Stimulated activated CD8-positive, alpha-beta memory T cell treated with anti-CD3 and anti-CD28 coated beads, Interleukin-12 subunit alpha, Interleukin-12 subunit beta, amount 100 ng/mL, for 1 hour (primary cell): ENCODE measurements around the gene ACSBG1.

Experiments
- DNase-seq: peaks from one replicate; pipeline ENCODE4 v3.0.0-alpha.2; 2020; ENCODE audit warnings: low read depth

The ACSBG1 gene, protein sequence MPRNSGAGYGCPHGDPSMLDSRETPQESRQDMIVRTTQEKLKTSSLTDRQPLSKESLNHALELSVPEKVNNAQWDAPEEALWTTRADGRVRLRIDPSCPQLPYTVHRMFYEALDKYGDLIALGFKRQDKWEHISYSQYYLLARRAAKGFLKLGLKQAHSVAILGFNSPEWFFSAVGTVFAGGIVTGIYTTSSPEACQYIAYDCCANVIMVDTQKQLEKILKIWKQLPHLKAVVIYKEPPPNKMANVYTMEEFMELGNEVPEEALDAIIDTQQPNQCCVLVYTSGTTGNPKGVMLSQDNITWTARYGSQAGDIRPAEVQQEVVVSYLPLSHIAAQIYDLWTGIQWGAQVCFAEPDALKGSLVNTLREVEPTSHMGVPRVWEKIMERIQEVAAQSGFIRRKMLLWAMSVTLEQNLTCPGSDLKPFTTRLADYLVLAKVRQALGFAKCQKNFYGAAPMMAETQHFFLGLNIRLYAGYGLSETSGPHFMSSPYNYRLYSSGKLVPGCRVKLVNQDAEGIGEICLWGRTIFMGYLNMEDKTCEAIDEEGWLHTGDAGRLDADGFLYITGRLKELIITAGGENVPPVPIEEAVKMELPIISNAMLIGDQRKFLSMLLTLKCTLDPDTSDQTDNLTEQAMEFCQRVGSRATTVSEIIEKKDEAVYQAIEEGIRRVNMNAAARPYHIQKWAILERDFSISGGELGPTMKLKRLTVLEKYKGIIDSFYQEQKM

DNA sequence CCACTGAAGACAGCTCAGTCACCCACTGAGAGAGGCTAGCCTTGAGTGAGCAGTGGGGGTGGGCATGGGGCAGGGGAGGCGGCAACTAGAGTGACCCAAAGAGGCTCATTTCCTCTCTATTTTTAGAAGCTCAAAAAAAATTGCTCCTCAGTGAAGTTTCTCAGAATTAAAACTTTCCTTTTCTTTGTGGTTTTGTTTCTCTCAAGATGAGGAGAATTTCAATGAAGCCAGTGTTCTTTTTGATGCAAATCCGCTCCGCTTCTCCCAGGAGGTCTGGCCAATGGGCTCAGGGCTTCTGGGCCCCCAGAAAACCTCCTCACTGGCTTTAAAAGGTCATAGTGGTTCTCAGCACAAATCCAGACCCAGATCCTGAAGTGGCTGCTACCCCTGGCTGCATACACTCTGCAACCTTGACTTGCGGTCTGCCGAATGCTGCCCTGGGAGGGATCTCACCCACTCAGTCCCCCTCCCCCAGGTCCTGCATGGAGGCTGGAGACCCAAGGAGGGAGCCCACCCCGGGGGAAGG is at the start of gene ACSBG1:
Gene ACSBG1 (minus strand): TSS at position 51 of the 526 bp plus-strand sequence. CDS start 64 bp downstream, outside the sequence.
- no peak for DNase-seq

DNA sequence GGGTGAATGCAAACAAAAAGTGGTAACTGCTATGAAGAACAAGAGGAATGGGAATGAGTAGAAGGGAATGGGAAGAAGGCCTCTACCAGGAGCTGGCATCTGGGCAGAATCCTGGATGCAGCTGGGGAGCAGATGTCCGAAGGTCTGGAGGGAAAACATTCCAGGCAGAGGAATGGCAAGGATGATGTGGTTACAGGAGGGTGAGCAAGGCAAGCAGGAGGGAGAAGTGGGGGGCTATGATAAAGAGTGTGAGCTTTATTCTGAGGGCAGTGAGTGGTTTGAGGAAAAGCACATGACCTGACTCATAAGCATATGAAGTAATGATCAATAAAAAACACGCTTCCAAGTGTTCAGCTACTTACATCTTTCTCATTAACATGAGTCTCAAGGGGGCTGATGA is 48.0 kb upstream of the ACSBG1 start:
- DNase-seq, result no peak

DNA sequence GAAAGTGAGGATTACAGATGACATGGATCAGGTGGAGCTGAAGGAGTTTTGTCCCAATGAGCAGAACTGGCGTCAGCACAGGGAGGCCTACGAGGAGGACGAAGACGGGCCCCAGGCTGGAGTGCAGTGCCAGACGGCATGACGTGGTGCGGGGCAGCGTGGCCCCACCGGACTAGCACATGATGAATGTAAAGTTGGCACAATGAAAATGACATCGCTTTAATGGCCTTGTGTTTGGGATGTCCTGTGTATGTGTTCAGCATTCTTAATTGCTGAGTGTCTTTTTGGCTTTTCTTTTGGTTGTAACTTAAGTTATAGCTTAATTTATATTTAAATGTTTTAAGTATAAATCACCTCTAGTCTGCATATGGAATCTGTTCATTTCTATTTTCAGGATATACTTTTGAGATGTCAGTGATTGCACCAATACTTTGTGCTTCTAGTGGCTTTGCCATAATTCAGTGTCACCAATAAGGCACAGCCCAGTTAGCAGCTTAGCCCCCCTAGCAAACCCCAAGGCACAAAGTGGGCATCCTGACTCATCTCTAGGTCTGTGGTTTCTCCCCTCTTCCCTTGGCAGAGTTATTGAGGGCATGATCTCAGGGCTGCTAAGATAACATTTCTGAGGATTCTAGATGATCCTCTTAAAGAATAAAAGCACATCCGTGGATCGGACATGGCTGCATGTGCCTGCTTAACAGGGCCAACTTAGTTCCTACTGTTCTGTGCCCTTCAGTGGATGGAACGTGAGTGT is 46.1 kb upstream of the ACSBG1 start:
- no peak for DNase-seq

DNA sequence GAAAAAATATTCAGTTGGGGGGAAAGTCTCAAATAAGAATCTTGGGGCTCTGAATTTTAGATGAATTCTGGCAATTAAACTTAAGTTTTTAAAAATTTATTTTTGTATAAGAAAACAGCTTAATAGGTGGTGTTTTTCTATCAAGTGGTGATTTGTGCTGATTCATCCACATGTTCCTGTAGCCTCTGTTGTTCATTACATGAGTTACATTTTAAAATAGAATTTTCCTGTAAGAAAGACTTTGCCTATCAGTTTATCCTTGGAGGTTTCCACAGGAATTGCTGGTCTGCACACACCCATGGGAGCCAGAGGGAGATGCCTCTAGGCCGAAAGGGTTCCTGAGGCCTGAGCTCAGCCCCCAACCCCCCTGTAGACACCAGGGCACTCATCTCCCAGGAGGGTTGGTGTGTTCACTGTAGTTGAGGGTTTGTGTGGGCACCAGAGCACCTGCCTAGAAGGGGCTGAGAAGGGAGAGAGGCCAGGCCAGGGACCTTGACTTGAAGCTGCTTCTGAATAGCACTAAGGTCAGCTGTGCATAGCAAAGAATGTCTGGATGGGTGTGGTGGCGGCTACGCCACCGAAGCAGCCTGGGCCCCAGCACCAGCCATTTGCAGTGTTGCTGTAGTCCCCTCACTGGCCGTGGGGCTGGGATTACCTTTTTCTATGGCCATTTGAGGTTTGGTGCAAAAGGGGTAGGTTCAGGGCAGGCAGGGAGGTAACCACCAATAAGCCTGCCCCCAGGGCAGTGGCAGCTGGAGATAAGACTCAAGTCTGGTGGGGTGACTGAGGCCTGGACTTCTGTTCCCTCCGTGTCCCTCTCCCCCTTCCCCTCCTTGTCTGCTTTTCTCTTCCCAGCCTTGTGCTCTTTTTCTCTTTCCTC is 41.9 kb upstream of the ACSBG1 start:
- no peak for DNase-seq

DNA sequence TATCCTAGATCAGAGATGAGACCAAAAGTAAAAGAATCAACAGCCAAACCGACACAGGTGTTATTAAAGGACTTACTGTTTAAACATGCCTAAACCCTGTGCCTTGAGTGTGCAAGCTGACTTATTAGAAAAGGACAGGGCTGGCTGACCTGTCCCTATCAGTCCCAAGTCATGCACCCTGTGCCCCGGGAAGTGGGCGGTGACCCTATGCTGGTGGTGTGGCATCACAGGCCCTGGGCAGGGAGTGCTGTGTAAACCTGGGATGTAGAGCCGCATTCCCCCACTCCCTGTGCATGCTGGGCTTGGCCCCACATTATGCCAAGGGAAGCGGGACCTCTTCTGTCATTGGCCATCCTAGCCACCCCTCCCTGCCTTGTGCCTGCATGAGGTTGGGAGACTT is 40.6 kb upstream of the ACSBG1 start:
- no peak for DNase-seq

DNA sequence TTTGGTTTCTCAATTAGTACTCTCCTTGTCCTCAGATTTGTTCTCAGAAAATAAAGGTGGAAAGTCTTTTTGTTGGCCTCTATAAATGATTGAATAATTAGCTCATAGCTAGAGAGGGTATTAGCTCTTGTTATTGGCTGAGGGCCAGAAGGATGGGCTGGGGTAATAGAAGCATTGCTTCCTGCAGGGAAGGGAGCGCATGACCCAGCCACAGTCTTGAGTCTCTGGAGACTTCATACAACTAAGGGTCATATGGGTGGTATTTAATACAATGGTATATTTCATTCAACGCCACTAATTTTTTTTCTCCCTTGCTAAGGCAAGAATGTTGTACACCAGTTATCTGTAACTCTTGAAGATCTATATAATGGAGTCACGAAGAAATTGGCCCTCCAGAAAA is 38.4 kb upstream of the ACSBG1 start:
- DNase-seq, result no peak

DNA sequence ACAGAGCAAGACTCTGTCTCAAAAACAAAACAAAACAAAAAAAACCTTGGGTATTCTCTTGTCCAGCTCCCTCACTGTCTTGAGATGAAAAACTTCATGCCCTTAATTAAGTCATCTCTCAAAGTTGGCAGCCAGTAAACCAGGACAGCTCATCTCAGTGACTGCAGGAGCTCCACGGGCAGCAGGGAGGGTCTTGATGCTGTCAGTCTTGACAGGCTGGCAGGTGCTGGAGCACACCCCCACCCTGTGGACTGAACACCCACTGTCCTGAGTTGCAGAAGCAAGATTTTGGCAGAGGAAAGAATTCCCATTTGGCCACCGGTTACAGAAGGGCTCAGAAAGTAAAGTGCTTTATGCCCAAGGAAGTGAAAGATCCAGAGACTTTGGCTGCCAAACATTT is 38.0 kb upstream of the ACSBG1 start:
- DNase-seq, result no peak

DNA sequence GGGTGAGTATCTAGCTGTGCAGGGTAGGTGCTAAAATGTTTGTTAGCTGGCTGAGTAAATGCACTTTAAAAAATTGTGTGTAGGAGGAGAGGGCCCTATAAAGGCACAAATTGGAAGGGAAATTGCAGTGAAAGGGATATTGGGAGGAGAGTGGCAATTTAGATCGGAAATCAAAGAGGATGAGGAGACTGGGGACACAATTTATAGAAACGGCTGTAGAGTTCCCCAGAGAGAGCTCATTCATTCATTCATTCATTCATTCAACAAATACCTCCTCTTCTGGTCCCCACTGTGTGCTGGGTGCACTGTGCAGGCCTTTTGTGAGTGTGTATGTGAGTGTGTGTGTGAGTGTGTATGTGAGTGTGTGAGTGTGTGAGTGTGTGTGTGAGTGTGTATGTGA is 32.4 kb upstream of the ACSBG1 start:
- DNase-seq, result no peak

DNA sequence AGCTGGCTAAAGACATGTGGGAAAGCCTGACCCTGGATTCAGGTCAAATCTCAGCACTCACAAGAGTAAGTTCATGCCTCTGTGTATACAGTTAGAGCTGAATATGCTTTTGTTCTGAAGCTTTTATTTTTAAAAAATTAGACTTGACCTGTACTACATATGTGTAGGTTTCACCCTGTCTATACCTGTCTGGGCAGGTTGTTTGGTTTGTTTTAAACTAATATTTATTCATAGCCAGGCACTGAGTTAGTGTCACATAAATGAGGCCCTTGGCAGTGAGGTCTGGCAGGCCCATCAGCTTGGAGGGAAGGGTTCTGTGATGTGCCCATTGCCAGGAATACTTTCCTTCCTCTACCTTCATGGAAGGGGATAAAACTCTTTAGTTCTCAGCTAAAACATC is 31.9 kb upstream of the ACSBG1 start:
- DNase-seq, result no peak

DNA sequence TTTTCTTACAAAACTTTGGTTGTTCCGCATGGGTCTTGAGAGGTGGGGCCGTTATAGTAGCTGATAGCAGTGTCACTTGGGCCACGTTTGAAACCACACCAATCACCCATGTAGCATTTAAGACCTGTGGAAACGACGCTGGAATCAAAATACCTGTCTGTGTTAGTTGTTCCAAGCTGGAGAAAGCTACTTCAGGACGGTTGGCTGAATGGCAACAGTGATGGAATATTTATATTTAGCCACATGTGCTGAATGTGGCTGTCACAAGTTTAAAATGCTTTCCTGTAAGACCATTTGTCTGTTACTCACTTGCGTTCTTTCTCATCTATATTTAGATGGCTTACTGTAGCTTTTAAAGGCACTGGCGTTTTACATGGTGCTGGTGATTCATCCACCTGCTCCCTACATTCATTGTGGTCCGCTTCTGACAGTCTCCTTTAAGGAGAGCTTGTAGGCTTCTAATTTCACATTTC is 31.4 kb upstream of the ACSBG1 start:
- no peak for DNase-seq

DNA sequence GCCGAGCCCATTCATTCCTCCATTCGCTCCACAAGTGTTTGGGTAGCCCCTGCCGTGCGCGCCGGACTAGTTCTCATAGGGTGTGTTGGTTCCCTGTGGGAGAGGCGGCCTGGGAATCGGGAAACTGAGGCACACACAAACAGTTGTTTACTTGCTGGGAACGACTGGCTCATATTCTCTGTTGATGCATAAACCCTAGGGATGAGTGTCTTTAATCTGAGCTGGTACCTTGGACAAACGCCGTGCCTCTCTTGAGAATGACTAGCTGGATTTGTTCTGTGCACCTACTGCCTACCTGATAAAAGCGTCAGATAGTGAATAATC is 30.7 kb upstream of the ACSBG1 start:
- no peak for DNase-seq

DNA sequence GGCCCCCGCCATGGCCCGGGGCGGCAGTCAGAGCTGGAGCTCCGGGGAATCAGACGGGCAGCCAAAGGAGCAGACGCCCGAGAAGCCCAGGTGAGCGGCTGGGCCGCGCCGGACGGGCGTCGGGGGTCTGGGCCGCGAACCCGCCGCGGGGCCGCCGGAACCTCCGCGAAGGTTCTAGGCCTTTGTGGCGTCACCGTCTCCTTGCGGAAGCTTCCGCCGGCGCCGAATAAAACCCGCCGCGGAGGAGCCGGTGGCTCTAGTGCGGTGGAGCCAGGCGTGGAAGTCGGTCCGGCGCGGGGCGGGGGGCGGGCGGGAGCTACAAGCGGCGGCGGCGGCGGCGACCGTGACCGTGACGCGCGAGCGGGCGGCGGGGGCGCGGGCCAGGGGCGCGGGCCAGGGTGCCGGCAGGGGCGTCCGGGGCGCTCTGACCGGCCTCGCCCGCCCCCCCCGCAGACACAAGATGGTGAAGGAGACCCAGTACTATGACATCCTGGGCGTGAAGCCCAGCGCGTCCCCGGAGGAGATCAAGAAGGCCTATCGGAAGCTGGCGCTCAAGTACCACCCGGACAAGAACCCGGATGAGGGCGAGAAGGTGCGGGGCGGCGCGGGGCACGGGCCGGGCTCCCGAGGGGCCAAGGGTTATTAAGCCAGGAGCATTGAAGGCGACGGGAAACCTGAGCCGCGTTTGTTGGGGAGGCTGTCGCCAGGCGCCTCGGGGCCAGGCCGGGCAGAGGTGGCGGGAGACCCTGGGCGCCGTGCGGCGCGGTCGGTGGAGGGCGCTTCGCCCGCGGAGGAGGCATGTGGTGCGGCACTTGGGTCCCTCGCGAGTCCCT is 30.2 kb upstream of the ACSBG1 start, which contains the start of gene DNAJA4:
Gene DNAJA4 (plus strand): TSS at position 259 of the 833 bp plus-strand sequence. CDS start 202 bp downstream, at position 461.
- DNase-seq, result peak; percentile 33

DNA sequence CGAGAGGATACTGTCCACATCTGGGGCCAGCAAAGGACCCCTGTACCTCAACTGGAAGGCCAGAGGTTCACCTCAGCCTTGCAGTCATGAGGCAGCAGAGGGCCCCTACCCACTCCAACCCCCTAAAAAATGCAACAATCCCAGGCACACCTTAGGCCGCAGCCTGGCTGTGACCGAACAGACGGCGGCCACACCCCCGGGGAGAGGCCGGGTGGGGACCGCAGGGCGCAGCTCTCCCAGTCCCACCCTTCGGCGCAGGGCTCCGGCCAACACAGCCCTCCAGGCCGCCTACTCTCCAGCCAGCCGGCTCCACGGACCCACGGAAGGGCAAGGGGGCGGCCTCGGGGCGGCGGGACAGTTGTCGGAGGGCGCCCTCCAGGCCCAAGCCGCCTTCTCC is 29.5 kb upstream of the ACSBG1 start:
- DNase-seq, result no peak

DNA sequence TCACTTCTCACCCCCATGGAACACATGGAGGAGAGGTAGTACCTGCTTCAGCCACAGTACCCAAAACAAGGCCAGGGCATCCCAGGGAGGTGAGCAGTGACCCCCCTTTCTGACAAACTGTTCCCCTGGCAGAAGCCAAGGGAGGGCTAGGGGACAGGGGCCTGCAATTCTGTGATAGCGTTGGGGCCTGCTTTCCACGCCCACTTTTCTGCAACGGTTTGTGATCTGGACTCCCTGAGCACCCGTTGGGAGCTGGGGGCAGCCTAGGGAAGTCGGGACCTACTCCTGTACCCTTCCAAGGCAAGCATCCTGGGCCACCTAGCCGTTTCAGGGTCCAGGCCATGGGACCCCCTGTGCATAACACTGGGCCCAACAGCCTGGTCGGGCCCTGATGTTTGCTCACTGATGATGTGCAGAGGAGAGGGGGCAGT is 29.0 kb upstream of the ACSBG1 start:
- DNase-seq, result no peak

DNA sequence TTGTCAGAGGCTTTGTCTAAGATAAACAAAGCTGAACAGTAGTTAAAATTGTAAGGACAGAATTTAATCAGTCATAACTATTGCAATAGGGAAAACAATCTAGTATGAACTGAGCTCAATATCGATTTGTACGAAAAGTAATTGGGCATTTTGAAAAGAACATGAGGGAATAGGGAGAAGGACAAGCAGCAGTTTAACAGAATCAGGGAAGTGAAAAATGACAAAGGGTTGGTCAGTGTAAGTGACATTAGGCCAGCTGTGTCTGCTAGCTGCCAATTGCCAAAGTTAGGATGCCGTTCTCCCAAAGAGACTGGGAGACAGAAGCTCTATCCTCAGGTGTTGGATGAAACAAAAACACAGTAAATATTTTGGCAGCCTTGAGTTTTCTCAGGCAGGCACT is 26.7 kb upstream of the ACSBG1 start:
- no peak for DNase-seq

DNA sequence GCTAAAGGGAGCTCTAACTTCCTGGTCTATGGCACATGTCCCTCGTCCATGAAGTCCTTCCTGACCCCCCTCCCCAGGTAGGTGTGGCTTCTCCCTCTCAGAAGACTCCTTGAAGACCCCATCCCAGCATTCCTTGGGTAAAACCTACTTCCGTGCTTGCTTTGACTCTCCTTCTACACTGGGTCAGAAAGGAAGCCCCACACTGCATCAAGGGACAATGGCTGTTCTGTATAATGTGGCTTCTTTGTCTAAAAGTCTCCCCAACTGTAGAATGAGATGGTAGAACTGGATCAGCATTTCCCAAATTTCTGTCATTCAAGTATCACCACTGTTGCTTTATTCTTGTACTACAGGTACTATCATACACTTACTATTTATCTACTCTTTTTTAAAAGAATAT is 26.1 kb upstream of the ACSBG1 start:
- no peak for DNase-seq

DNA sequence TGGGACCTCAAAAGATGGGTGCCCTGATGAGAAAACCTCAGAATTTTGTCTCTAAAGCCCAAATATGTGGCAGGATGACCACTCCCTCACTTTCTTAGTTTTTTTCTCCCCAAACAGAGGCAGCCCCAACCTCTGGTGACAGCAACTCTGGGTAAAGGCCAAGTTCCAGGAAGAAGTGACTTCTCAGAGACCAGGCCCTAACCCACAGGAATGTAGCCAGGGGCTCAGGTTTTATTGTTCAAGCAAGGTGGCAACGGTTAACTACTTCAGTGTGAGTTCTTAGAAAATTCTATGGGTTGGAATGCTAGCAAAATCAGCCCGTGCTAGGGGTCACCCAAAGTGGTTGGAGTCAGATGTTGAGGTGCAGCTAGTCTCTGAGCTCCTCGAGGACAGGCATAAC is 24.9 kb upstream of the ACSBG1 start:
- DNase-seq, result no peak

DNA sequence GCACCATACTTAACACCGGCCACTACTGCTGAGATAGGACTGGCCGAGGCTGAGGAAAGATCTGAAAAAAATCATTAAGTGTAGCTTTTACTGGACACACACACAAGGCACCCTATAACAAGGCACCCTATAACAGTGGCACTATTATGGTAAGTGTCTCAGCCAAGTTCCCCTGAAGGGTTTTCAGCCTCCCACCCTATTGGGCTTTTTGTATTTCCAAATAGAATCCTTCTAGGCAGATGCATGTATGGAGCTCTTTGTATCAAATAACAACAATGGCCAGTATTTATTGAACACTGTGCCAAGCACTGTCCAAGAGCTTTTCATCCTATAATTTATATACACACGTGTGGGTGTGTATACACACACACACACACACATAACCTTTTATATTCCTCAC is 23.3 kb upstream of the ACSBG1 start:
- no peak for DNase-seq

DNA sequence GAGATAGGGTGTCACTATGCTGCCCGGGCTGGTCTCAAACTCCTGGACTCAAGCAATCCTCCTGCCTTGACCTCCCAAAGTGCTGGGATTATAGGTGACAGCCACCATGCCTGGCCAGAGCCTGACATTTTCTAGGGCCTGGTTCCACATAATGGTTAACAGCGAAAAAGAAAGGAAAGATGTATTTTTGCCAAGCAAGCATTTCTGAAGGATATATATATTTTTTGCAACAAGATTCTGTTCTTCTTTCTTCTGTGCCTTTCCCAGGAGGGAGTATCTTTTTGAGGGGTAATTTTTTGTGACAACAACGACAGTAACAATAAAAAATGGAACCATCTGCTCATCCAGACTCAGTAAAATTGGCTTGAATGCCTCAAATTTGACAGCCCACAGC is 21.7 kb upstream of the ACSBG1 start:
- no peak for DNase-seq

DNA sequence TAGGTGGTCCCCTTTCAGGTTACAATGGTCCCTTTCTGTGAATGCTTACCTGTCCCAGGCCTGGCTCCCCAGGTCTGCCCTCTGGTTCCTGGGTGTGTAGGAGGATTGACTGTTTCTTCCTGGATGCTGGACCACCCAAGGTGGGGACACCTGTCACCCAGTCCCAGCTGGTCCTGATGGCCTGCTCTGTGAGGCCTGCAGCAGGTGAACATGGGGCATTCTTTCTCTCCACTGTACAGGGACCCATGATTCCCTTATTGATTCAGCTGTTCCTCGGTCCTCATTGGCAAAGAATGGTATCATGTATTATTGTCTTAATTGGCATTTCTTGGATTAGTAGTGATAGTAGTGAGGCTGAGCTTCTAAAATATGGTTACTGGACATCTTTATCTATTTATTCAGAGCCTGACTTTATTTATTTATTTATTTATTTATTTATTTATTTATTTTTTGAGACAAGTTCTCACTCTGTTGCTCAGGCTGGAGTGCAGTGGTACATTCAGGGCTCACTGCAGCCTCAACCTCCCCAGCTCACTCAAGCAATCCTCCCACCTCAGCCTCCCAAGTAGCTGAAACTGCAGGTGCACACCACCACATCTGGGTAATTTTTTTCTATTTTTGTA is 21.2 kb upstream of the ACSBG1 start:
- DNase-seq, result no peak
